EL (cell line): ENCODE results near the gene TLE1.

Source experiments
- DNase-seq: peaks from one replicate; pipeline ENCODE4 v3.0.0-alpha.2; 2016

TLE1 gene

DNA sequence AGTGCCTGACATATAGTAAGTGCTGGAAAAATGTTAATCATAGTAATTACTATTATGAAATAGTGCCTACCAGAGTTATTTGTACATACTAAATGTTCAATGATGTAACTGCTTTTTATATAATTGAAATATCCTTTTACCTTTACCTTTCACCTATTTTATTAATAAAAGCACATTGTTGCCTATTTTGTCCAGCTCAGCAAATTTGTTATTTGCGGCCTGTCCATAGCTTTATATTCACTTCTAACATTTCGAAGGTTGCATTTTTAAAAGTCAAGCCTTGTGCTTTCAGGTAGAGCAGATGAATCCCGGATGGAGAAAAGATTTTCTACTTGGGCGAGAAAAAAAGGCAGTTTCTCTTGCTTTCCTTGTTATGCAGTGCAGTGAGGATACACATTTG, 119.3 kb downstream of the TLE1 start:
- no peak for DNase-seq

DNA sequence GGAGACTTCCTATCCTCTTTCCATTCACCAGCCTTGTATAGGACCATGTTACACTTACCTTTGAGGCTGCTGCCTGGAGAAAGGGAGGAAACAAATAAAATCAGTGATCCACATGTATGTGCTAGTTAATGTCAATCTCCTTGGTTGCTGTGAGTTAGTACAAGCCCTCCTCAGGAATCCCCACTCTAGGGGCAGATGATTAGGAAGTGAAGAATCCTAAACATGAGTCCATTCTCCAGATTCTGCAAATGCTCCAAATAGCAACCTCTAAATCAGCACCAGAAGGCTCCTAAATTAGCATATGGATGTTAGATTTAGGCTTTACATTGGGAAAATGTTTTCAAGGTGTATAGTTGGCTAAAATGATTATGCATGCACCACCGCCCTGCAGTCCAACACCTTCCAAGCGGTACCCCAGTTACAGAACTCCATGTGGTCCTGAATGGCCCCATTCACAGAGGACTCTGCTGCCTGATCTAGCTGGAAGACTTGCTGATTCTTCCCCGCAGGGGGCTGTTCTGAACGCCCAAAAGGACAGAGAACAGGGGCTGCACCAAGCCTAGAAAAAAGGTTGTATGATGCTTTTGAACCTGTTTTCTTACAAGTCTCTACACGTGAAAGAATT, 123.2 kb downstream of the TLE1 start:
- DNase-seq = peak; percentile 41

DNA sequence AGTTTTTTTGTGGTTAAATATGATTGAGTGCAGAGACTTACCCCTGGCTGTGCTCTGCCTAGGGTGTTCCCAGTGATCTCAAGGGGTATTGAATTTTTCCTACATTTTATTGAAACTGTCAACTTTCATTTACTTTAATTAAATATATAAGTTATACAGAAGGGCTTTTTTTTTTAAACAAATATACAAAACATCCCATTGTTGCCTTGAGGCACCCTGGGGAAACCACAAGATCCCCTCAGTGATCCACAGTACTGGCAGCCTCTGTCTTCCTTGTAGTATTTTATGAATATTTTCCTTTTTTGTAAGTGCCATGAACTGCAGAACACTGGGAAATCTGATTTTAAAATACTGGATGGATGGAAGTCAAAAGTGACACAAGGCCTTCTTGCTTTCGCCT, 123.7 kb downstream of the TLE1 start:
- no peak for DNase-seq

DNA sequence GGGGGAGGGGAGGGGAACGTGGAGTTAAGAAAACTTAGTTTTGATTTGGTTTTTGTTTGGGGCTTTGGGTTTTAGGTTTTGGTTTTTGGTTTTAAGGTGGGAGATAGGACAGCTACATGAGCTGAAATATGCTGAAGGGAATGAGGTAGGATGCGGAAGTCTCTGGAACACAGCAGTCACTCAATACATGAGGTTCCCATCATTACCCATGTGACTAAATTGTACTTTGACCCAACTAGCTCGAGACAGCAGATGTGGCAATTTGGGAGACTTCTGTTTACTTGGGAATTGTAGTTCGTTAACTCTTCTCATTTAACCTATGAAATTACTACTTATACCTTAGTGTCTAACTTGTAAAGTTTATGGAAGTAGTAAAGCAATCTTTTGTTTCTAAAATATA, 124.2 kb downstream of the TLE1 start:
- no peak for DNase-seq

- DNase-seq = no peak
Measured at GRCh38 chr9:81564632-81565031, 124.7 kb downstream of the TLE1 start.

GRCh38 chr9:81563739-81564138, 125.6 kb downstream of the TLE1 start:
- no peak for DNase-seq

DNA sequence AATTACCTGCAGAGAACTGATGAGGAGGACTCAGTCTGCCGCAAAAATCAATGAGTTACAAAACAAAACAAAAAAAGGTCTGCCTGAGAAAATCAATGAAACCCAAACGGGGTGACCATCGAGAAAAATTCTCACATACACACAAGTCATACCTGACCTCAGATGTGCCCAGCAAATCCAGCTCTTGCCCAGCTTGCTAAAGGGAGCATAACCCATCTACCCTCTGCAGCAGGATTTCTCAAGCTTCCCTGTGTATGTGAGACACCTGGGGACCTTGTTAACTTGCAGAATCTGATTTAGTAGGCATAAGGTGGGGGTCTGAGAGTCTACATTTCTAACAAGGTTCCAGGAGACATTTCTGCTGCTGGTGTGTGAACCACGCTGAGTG, 126.3 kb downstream of the TLE1 start:
- no peak for DNase-seq

DNA sequence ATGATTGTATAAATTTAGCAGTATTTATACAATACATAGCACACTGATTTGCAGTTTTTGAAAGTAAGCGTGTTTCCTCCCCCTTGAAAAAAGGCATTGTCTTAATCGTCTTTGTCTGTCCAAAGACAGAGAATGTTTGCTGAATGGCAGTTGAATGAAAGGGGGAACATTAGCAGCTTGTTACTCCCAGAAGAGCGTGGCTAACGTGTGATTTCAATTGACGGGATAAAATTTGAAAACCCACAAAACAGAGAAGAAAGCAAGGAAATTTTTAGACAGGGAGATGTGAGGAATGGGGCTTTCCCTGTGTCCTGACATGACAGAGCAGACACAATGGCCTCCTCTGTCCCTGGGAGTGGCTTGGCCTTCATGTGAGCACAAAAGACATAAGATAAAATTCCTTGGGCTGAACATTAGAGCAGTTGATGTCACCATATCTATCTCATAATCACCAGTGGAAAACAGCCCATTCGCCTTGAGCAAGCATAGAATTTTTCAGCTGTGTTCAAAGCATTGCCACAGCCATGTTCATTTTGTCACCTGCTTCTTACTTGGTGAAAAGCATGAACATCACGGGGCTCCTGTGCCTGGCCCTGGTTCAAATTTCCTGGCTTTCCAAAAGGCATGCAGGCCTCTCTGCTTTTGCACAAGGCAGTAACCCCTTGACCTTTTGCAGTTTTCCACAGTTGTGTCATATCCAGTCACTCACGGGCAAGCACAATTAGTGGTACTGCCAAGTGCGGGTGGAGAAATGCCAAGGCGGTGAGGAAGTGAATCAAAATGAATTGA, 126.9 kb downstream of the TLE1 start:
- peak; percentile 97 for DNase-seq

- DNase-seq = no peak
Measured at GRCh38 chr9:81560851-81561732, 128.3 kb downstream of the TLE1 start.

DNA sequence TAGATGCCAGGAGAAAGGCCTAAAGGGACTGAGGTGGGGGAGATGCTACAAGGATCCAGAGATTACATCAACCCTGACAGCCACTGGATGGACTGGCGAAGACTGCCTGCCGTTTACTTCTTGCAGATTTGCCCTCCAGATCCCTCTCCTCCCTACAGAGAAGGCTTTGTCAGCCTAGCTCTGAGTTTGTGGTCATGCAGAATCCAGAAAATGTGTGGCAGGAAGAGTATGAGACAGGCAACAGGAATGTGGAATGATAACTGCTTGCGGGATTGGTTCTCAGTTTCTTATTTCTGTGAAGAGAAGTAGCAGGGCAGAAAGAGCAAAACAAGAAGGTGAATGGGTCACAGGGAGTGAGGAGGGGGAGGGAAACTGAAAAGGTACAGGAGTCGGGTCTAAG, 129.6 kb downstream of the TLE1 start:
- peak; percentile 96 for DNase-seq

GRCh38 chr9:81559197-81559596, 130.2 kb downstream of the TLE1 start:
- DNase-seq = no peak

GRCh38 chr9:81558091-81558830, 131.1 kb downstream of the TLE1 start:
- DNase-seq = peak; percentile 78

DNA sequence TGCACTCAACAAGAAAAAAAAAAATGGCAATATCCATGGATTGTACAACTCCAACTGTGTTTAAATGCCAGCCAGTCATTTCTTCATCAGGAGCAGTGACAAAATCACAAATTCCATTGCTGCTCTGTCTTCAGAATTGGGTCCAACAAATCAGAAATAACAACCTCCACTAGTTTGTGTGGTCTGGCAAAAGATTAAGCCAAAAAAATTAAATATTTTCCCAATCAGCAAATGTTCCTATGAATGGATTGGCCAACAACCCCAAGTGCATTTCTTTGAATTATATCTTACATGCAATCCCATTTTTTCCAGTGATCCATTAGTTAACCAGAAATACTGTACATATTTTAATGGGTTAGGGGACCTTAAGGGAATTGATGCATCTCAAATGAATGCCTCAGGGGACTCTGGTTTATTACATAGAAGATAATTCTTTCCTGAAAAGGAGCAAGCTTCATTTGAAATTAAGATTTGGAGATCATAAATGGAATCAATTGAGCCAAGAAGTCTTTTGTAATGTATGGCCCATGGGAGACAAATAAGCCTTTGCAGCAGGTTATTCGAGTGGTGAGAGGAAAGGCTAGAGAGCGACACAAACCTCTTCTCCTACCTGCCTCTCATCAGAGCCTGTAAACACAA, 131.8 kb downstream of the TLE1 start:
- DNase-seq = no peak

- no peak for DNase-seq
Measured at GRCh38 chr9:81556923-81557322, 132.4 kb downstream of the TLE1 start.

GRCh38 chr9:81552581-81552991, 136.8 kb downstream of the TLE1 start:
- no peak for DNase-seq

DNA sequence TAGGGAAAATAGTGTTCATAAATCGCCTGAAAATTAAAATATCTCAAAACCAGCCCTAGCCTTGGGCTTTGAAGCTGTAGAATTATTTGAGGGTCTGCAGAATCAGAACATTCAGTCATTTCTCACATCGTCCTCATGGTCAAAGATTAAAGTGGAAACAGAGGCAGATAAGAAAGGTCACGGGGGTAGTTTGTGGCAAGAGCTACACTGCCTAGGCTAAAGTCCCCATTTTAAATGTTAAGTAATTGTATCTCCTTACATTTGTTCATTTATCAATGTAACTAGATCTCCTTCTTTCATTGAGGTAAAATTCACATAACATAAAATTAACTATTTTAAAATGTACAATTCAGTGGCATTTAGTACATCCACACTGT, 139.2 kb downstream of the TLE1 start:
- no peak for DNase-seq

DNA sequence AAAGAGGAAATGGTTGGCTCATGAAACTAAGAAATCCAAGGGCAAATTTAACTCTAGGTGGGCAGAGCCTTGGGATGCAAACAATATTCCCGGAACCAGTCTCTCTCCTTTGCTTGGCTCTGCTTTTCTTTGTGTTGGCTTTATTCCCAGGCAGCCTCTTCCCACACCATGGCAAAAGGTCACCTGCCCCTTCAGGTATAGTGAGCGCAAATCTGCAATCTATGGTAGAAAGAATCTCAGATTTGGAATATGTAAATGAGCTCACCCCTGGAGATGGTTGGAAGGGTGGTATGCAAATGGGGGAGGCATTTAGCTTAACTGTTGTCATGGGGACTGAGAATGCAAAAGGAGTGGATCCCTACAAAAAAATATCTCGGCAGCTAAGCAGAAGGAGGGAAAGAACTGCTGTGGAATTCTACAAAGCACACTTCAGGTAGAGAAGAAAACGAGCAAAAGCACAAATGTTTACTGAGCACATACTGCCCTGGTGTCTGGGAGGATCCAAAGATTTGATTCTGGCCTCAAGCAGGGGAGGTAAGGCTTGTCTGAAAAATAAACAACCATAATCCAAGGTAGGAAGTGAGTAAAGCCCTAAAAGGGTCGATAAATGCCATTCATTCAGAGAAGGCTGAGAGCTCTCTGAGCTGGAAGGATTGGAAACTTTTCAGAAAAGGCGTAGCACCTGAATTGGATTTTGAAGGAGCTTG, 139.7 kb downstream of the TLE1 start:
- no peak for DNase-seq

DNA sequence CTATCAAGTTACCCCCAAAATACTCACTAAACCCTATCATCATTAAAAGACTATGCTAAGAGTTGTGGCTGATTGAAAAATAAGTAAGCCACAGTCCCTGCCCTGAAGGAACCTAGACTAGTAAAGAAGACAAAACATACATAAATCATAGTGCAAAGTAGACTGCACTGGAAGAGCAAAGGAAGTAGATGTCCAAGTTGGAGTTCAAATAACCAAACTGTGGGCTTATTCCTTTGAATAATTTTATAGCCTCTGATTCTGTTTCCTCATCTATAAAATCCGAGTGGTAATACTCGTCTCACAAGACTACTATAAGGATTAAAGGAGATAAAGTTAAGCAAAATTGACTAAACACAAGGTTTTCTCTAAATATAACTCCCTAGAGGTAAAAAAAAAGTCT, 140.4 kb downstream of the TLE1 start:
- no peak for DNase-seq

DNA sequence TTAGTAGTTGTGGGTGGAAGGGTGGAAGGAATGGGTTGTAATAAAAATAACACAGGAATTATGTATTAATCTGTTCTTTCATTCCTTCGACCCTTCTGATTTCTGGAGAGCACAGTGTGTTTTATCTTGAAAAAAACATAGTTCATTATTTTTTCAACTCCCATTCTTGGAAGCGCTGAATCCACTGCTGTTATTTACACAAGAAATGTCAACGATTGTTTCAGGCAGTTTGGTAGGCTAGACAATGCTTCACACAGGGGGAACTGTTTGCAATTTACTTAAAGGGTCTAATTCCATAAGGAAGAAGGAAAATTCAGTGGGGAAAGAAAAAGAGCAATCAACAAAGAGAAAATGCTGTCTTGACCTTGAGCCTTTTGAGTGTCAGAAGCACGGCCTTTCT, 142.9 kb downstream of the TLE1 start:
- DNase-seq = no peak

- DNase-seq = no peak
Measured at GRCh38 chr9:81543695-81544094, 145.7 kb downstream of the TLE1 start.

DNA sequence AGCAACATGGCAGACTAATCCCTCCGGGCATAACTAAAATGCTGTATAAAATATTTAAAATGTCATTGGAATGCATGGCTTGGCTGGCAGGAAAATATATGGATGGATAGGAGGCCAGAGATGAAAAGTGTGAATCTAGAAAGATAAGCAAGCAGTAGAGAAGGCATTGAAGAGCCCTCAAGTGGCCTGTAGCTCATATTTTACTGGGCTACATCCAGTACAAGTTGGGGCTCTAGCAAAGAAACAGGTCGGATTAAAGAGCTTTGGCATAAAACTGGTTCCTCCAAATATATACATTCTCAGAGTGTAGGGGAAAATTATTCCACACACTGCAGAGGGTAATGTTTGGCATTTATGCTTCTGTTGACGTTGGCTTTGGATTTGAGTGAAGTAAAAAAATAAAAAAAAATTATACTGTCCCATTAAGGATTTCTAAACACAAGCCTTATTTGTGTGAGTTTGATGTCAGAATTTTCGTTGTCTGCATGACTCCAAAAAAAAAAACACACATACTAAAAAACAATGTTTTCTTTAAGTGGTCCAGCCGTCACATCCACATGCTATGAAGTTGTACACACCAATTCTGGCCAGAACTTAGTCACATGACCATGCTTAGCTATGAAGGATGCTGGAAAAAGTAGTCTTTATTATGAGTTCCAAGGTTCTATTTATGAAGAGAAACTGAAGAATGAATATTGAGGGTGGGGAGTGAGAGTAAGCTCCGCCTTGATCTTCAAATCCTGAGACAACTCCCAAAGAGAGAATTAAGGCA, 147.0 kb downstream of the TLE1 start:
- no peak for DNase-seq
